ENCODE data around the gene DZIP3.
"Not testable (repeated sequence)": the region's sequence is repeated elsewhere in the genome, so short reads cannot be mapped to it uniquely, and the experiment has no call there.

Gene DZIP3

GRCh38 chr3:108629974-108630373 lies 40.5 kb downstream of the DZIP3 start:
- Histone ChIP-seq H3K27ac (no peak overlapping the region), H3K4me1 (ENCODE audit: control insufficient read depth in 1 of 2, insufficient read depth in 1 of 2, low read depth in 1 of 2, low read length in 1 of 2) (no peaks in the 10 kb centered on the region), H3K9me3 (no peaks in the 10 kb centered on the region), H3K27me3 (no peaks in the 10 kb centered on the region), H3K4me3 (ENCODE audit: low read depth in 1 of 2, low read length in 1 of 2) (no peak overlapping the region), H3K36me3 (no peaks in the 10 kb centered on the region)
- TF ChIP-seq CTCF (IDR thresholded peaks at IDR 0.05), result no peak

GRCh38 chr3:108642526-108642925 lies 53.0 kb downstream of the DZIP3 start:
- TF ChIP-seq CTCF (IDR thresholded peaks at IDR 0.05), result no peak
- H3K27me3 ChIP-seq, result no peaks in the 10 kb centered on the region
- H3K27ac ChIP-seq, result no peak overlapping the region
- H3K36me3 ChIP-seq, result no peaks in the 10 kb centered on the region
- H3K9me3 ChIP-seq, result no peaks in the 10 kb centered on the region
- no peaks in the 10 kb centered on the region for H3K4me1 ChIP-seq (ENCODE audit: control insufficient read depth in 1 of 2, insufficient read depth in 1 of 2, low read depth in 1 of 2, low read length in 1 of 2)
- H3K4me3 ChIP-seq (ENCODE audit: low read depth in 1 of 2, low read length in 1 of 2), result no peak overlapping the region

- Histone ChIP-seq H3K27ac (no peak overlapping the region), H3K4me1 (ENCODE audit: control insufficient read depth in 1 of 2, insufficient read depth in 1 of 2, low read depth in 1 of 2, low read length in 1 of 2) (no peaks in the 10 kb centered on the region), H3K4me3 (ENCODE audit: low read depth in 1 of 2, low read length in 1 of 2) (no peak overlapping the region), H3K27me3 (no peaks in the 10 kb centered on the region), H3K9me3 (no peaks in the 10 kb centered on the region), H3K36me3 (no peaks in the 10 kb centered on the region)
- no peak for TF ChIP-seq CTCF (IDR thresholded peaks at IDR 0.05)
Observed at GRCh38 chr3:108645364-108645763, 55.8 kb downstream of the DZIP3 start.

- not testable (repeated sequence) for H3K4me3 ChIP-seq (ENCODE audit: low read depth in 1 of 2, low read length in 1 of 2); H3K27ac ChIP-seq; H3K36me3 ChIP-seq; H3K4me1 ChIP-seq (ENCODE audit: control insufficient read depth in 1 of 2, insufficient read depth in 1 of 2, low read depth in 1 of 2, low read length in 1 of 2); H3K27me3 ChIP-seq; H3K9me3 ChIP-seq
Observed at GRCh38 chr3:108655664-108656063, 66.1 kb downstream of the DZIP3 start.

- Histone ChIP-seq H3K27ac (no peak overlapping the region), H3K4me3 (ENCODE audit: low read depth in 1 of 2, low read length in 1 of 2) (no peak overlapping the region), H3K27me3 (no peaks in the 10 kb centered on the region), H3K9me3 (no peaks in the 10 kb centered on the region), H3K4me1 (ENCODE audit: control insufficient read depth in 1 of 2, insufficient read depth in 1 of 2, low read depth in 1 of 2, low read length in 1 of 2) (no peaks in the 10 kb centered on the region), H3K36me3 (no peaks in the 10 kb centered on the region)
- no peak for TF ChIP-seq CTCF (IDR thresholded peaks at IDR 0.05)
Observed at GRCh38 chr3:108661699-108662098, 72.2 kb downstream of the DZIP3 start.

- H3K4me1 ChIP-seq (ENCODE audit: control insufficient read depth in 1 of 2, insufficient read depth in 1 of 2, low read depth in 1 of 2, low read length in 1 of 2), result no peaks in the 10 kb centered on the region
- no peaks in the 10 kb centered on the region for H3K27me3 ChIP-seq
- H3K4me3 ChIP-seq (ENCODE audit: low read depth in 1 of 2, low read length in 1 of 2), result no peak overlapping the region
- peak; percentile 54 for TF ChIP-seq CTCF (IDR thresholded peaks at IDR 0.05)
- H3K27ac ChIP-seq, result no peak overlapping the region
- H3K36me3 ChIP-seq, result no peaks in the 10 kb centered on the region
- H3K9me3 ChIP-seq, result no peaks in the 10 kb centered on the region
Observed at GRCh38 chr3:108662142-108662738, 72.7 kb downstream of the DZIP3 start.
